Activated gamma-delta T cell treated with Interleukin-2 at 50 U/mL for 16 hours (primary cell): ENCODE measurements around the gene N4BP3.
"Not testable (repeated sequence)": the region's sequence is repeated elsewhere in the genome, so short reads cannot be mapped to it uniquely, and the experiment has no call there.

Experiments used
- DNase-seq: peaks from one replicate; pipeline ENCODE4 v3.0.0-alpha.2; 2020

Gene N4BP3

DNA sequence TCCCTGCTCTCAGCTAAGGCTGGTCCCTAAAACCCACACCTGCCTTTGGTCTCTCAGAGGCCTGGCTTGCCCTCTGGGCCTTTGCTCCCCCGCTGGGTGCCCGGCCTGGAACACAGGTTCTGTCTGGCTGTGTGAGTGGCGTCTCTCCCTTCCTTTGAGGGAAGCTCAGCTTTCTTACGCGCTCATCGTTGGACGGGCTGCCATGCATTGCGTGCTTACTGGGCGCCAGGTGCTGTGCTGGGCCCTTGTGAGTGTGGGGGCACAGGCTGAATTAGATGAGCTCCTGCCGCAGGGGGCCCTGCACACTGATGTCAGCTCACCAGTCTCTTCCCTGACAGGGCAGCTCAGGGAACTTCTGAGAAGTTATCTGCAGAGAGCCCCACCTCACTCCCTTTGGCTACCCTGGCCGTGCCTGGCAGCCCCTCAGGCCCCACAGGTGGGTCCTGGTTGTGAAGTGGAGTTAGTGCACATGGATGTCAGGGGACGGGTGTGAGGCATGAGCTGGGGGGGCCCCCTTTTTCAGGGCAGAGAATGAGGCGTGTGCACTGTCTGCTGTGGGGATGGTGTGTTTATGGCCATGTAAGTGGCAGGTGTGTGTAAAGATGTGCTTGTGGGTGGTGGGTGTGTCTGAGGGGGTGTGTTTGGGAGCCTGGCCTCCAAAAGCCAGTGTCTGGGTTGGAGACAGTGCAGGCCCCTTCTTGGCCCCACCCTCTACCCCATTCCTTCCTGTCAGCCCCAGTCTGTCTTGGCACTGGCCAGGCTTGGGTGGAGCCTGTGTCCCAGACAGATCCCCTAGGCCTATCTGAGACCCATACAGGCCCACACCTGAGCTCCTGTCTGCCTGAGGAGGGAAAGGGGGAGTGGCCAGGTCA lies 10.0 kb downstream of the N4BP3 start:
- DNase-seq, result no peak

DNA sequence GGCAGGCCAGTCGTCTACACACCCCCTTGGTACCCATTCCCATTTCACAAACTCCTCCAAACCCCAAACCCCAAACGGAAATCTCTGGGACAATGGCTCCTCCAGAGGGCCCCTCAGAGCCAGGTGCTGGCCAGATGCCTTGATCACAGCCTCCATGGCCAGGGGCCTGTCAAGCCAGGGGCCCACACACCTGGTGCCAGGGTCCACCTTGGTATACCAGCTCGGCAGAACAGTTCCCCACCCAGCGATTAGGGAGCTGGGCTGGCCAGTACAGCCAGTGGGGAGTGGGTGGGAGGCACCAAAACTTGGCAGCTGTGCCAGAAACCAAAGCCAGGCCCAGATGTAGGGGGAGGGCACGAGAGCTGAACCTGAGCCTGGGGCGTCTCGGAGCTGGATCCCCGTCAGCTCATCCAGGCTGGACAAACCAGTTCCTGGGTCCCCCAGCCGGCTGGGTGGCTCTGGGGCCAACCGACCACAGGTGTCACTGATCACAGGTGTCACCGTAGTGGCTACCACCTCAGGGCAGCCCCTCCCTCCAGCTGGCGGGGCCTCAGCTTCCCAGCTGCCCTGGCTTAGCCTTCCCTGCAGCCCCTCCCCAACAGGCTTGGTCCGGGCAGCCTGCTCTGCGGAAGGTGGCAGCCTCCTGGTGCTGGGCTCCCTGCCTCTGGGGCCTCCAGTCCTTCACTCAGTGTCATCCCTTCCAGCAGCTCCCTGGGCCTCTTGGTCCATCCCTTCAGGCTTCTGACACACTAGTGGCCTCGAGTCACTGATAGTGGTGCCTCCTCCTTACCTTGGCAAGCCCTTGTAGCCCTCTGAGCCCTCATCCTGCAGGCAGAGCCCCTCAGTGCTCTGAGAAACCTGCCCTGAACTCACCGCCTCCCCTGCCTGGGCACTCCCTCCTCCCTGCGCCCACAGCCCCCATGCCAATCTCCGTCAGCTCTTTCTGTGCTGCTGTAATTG lies 10.9 kb downstream of the N4BP3 start:
- no peak for DNase-seq

DNA sequence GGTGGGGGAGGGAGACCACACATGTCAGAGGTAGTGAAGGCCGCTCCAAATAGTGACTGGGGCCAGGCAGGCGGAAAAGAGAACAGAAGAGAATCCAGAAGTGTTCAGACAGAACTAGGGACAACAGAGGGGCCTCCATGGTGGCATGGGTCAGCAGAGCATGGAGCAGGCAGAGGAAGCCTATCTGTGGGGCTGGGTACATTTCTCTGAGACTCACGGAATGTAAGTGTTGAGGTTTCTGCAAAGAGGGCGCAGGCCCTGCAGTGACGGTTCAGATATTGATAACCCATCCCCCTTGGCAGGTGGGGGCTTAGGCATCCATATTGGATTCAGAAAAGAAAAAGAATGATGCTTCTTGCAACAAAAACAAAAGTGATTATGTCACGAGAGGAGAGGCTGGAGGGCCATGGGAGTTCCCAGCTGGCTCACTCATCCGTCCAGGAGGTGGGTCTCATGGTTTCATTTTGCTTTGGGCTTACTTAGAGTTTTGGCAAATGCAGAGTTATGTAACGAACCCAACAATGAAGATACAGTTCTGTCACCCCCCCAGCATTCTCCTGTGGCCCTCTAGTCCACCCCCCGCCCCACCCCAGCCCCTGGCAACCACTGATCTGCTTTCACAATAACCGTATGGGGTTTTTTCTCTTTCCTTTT lies 12.0 kb downstream of the N4BP3 start:
- DNase-seq, result no peak

DNA sequence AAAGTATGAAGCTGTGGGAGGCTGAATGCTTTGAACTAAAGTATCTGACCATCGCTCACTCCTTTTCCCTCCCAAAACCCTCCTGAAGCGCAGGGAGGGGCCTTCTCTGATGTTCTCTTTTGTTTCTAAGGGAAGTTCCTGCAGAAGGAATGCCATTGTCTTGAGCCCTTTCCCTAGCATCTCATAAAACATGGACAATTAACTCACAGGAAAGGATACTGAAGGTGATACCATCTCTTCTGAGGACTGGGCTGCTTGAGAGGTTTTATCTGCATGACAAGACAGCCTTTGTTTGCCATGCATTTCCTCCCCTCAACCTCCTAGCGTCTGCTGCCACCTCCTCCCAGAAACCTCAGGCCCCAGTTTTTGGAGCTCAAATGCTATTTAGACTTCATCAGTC lies 13.2 kb downstream of the N4BP3 start:
- DNase-seq, result no peak

DNA sequence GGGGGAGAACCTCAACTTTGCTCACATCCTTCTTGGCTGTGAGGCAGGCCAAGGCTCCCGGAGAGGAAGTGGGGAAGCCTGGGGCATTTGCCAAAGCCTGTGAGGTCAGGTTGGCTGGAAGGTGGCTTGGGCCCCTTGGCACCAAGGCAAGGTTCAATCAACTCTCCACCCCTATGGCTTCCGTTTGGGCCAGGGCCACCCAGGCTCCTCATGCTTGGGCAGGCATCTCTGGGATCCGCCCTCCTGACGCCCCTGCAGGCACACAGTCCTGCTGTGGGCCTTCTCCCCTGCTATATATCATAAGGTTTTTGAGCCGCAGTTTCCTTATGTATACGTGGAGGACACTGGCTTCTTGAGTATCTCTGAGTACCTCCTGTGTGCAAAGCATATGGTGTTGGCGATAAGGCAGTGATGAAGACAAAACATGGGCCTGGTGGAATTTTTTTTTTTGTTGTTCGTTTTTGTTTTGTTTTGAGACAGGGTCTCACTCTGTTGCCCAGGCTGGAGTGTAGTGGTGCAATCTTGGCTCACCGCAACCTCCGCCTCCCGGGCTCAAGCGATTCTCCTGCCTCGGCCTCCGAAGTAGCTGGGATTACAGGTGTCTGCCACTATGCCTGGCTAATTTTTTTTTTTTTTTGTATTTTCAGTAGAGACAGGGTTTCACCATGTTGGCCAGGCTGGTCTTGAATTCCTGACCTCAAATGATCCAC lies 14.1 kb downstream of the N4BP3 start:
- DNase-seq, result not testable (repeated sequence)

DNA sequence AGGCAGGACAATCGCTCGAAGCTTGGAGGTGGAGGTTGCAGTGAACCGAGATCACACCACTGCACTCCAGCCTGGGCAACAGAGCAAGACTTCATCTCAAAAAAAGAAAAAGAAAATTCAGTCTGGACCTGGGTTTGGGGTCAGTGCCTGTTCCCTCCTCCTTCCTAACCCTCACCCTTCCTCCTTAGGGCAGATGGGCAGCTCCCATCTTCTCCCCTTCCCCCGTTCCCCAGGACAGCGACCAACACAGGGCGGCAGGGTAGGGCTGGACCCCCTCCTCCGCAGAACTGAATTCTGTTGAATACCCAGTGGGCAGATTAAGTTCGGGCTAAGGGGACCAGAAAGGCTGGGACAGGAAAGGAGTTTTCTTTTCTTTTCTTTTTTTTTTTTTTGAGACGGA lies 16.0 kb downstream of the N4BP3 start:
- no peak for DNase-seq

DNA sequence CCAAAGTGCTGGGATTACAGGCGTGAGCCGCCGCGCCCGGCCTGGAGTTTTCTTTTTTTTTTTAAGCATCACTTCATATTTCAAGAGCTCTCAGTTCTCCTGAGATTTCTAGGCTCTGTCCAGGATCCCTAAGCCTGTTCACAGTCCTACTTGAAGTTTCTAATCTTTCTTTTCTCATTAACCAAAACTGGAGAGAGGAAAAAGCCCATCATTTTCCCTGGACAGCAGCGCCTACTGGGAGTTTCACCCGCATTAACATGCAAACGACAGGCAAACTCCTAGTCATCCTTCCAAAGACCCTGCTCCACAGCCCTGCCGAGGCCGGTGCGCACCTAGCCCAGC lies 16.9 kb downstream of the N4BP3 start:
- not testable (repeated sequence) for DNase-seq

DNA sequence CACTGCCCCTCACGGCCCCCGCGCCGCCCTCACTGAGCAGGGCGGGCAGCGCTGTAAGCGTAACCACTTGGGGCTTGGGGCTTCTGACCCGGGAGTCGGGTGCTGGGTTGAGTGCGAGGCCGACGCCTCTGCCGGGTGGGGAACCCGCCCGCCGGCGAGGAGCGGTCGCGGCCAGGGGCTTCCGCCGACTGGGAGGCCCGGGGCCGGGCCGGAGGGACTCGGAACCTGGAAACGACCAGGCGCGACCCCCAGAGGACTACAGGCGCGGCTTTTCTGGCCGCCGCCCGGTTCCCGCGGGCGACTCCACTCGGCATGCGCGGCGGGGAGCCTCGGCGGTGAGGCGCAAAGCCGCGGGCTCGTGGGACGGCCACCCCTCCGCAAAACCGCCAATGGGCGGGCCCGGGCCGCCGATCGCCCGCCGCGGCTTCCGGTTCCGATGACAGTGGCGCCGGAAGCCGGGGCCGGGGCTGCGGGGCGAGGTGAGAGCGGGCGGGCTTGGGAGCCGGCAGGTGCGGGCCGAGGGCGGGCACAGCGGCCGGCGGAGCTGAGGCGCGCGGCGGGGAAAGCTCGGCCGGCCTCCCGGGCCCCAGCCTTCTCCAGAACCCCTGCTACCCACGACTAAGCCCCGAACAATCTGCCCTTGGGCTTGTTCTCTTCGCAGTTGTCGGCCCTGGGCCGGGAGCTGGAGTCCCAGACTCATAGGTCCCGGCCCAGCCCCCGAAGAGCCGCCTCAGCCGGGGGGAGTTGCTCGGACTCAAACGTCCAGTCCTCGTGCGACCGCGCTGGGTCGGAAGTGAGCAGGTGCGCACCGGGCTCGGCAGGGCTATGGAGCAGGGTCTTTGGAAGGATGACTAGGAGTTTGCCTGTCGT lies 17.5 kb downstream of the N4BP3 start, which contains the start of gene RMND5B:
Gene RMND5B (plus strand): TSS at position 439 of the 870 bp plus-strand sequence. CDS start 7,106 bp downstream, outside the sequence.
- DNase-seq, result peak; percentile 76

DNA sequence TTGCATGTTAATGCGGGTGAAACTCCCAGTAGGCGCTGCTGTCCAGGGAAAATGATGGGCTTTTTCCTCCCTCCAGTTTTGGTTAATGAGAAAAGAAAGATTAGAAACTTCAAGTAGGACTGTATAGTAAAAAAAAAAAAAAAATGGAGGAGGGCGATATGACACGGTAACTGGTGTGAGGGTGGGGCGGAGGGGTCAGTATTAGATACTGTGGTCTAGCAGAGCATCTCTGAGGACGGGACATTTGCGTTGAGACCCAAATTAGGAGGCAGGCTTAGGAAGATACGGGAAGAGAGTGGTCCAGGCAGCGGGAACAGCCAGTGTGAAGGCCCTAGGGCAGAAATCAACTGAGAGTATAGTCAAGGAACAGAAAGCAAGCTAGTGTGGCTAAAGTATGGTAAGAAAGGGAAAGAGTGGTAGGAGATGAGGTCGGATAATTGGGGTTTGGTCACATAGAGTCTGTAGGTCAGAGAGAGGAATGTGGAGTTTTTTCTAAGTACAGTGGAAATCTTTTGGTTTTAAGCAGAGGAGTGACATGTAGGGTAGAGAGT lies 18.2 kb downstream of the N4BP3 start:
- DNase-seq, result no peak

DNA sequence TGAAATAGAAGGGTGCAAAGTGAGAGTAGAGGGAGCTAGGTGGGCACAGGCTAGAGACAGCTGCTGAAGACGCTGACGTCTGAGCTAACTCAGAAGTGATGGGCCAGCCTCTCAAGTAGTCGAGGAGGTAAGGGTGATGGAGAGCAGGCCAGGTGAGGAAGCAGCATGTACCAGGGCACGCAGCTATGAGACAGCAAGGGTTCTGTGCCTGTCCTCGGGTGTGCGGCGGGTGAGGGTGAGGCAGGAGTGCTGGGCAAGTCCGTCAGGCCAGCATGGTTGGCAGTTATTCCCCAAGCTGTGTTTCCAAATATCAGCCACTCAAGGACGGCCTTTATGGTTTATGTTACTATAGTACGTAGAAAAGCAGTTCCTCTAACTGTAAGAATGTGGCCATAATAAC lies 23.7 kb downstream of the N4BP3 start:
- no peak for DNase-seq

DNA sequence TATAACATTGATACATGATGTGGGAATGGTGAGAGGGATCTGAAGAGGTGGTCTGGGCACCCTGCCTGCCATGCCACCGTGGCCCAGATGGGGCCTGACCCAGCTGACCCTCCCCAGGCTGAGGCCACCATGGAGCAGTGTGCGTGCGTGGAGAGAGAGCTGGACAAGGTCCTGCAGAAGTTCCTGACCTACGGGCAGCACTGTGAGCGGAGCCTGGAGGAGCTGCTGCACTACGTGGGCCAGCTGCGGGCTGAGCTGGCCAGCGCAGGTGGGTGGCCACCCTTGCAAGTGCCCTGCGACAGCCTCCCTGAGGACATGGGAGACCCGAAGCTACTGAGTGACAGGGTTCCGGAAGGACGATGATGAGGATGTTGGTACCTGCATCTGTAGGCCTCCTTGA lies 24.7 kb downstream of the N4BP3 start:
- no peak for DNase-seq

DNA sequence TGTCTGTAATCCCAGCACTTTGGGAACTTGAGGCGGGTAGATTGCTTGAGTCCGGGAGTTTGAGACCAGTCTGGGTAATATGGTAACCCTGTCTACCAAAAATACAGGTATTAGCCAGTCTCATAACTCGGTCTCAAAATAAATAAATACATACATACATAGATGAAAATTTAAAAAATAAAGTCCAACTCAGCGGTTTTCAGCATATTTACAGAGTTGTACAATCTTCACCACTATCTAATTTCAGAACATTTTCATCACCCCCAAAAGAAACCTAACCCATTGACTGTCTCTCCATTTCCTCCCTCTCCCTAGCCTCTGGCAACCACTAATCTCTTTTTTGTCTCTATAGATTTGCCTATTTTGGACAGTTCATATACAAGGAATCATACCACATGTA lies 28.2 kb downstream of the N4BP3 start:
- no peak for DNase-seq

DNA sequence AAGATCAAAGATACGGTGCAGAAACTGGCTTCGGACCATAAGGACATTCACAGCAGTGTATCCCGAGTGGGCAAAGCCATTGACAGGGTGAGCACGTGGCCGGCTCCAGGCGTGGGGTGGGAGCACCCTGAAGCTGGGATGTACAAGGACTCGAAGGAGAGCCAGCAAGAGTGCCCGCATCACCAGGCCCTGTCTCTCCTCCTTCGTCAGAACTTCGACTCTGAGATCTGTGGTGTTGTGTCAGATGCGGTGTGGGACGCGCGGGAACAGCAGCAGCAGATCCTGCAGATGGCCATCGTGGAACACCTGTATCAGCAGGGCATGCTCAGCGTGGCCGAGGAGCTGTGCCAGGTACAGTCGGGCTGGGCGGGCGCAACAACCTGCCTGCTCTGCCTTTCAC lies 29.3 kb downstream of the N4BP3 start:
- DNase-seq, result no peak

DNA sequence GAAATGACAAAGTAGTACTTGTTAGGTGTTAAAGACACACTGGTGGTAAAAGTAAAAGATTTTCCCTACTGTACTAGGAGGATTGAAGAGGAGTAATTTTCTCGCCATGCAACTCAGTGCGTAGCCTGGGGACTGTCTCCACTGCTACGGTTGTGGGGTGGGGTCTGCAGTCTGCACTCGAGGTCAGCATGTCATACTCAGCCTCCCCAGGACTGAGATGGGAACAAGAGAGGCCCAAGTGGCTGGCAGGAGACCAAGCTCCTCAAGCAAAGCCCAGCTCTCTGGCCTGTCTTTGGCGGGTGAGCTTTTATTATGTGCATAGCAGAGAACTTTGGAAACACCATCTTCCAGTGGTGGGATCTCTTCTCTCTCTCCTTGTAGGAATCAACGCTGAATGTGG lies 29.9 kb downstream of the N4BP3 start:
- no peak for DNase-seq

DNA sequence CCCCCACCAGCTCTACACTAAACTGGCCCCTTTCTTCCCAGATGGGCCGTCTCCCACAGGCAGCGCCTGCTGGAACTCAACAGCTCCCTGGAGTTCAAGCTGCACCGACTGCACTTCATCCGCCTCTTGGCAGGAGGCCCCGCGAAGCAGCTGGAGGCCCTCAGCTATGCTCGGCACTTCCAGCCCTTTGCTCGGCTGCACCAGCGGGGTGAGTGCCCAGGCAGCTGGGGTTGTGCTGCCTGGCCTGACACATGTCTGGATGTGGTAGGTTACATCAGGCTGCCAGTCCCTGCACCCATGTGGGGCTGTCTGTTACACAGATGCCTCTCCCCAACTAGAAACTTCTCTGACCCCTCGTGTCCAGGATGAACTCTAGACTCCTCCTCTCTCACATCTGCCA lies 30.6 kb downstream of the N4BP3 start:
- no peak for DNase-seq

DNA sequence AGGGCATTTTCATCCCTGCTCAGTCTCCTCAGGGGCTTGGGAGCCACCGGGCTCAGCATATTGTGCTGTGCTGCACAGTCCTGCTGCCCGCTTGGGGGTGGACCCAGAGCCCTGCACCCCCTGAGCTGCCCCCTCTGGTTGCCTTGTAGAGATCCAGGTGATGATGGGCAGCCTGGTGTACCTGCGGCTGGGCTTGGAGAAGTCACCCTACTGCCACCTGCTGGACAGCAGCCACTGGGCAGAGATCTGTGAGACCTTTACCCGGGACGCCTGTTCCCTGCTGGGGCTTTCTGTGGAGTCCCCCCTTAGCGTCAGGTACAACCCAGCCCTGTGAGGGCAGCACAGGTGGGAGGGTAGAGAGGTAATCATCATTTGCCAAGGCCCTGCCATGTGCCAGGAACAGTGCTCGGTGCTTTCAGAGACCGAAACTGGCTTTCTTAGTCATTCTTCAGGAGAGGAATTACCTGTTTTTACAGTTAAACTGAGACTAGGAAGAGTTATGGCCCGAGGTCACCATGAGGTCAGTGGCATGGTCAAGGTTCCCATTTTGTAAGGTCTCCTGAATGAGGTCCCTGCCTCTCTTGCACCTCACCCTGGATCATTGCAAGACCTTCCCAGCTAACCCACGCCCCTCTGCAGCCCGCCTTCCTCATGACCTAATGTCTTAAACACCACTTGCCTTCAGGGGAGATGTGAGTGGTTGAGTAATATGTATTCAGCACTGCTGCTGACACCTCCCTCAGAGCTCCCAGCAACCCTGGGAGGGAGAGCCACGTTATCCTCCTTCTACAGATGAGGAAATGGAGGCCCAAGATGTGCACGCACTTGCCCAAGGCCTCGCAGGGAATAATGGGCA lies 32.9 kb downstream of the N4BP3 start:
- peak; percentile 79 for DNase-seq

DNA sequence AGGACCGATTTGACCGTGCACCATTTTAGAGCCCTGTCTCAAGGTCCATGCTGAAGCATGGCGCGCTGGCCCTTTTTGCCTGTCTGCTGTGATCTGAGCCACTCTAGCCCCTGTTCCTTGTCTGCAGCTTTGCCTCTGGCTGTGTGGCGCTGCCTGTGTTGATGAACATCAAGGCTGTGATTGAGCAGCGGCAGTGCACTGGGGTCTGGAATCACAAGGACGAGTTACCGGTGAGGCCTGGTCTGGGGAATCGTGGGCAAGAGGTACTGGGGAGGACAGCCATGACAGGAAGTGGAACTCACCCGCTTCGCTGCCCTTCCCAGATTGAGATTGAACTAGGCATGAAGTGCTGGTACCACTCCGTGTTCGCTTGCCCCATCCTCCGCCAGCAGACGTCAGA lies 34.1 kb downstream of the N4BP3 start:
- no peak for DNase-seq

DNA sequence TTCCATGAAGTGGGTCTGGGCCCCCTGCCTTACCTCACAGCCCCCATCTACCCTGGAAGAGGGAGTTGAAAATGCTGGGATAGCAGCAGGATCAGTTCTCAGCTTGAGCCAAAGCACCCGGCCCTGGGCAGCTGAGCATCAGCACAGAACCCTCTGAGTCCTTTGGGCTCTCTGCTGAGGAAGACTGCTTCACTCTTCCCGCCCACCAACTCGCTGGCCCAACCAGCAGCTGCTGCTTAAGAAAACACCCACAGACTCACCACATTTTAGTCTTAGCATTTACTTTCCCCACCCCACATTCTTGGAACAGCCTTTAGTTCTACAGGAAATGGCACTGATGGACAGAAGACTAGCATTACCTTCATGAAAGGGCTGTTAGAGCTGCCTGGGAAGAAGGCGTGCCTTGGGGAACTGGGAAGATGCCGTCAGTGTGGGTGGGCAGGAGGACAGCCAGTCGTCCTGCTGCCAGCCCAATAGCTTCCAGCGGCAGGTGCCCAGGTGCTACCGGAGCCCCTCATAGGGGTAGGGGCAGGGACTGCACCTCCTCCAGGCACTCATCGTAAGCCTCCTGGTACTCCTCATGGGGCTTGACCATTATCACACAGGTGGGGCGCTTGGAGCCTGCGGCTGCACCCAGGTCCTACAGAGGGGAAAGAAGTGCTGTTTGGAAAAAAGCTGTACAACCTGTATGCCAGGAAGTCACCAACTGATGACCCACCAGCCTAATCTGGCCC lies 36.0 kb downstream of the N4BP3 start:
- DNase-seq, result no peak

DNA sequence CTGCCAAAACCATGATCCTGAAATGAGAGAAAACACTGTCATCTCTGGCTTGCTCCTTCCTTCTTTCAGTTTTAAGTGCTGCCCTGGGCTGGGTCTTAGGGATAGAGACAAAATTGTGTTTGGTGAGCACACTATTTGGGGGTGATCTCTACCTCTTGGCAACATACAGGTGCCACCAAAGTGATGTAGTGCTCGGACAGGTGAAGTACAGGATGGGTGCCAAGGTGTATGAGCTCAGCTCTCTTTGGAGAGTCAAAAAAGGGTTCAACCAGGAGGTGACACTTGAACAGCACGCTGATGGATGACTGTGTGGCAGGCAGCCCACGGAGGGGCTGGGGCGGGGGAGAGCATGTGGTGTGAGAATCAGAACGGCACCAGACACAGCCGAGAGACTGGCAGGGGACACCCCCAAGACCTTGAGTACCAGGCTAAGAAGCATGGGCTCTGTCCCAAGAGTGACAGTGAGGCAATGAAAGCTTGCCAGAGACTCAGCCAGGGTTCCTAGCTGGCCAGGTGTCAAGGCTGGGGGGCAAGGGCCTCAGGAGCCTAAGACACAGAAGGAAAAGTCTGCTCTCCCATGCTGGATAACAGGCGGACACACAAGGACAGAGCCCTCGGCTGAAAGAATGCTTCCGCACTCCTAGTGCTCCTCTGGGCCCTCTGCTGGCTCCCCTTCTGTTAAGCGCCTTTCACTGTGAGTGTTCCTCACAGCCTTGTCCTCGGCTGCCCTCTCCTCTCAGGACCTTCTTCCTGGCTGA lies 37.8 kb downstream of the N4BP3 start:
- DNase-seq, result no peak
